OCI-LY7 (cell line): Measurements from ENCODE around the gene F8. TPM values are rescaled to one million over a fixed set of nuclear protein-coding genes. Genes with fewer than 3 reads are reported as not detected.

Source experiments
- BruUV-seq: library from RNA; stranded (reverse); fragments of 400-500 nt; replicated peaks from 2 replicates; lab custom pipeline; 2021; lab: Mats Ljungman, UMichigan
- CTCF ChIA-PET: fragments of 300-600 bp; sonication (Branson Sonifier 250); formaldehyde crosslinking; loops from one replicate; lab custom pipeline; 2022; ENCODE audit warnings: antibody characterized with exemption; ENCODE audit not compliant: unreplicated experiment; lab: Charles Lee
- POLR2A ChIA-PET: fragments of 300-600 bp; sonication (Branson Sonifier 250); formaldehyde crosslinking; loops from one replicate; lab custom pipeline; 2022; ENCODE audit warnings: antibody characterized with exemption; lab: Charles Lee
- DNase-seq: peaks from one replicate; pipeline ENCODE4 v3.0.0-alpha.2; 2015; ENCODE audit warnings: low spot score
- H2AFZ ChIP-seq: fragments of 200-600 bp; sonication (generic), shearing (Covaris generic); 2 replicates; pipeline ENCODE4 v1.6.1; 2014; ENCODE audit warnings: mild to moderate bottlenecking, antibody characterized with exemption, low read length, moderate library complexity
- H3K27ac ChIP-seq: fragments of 200-600 bp; sonication (generic); 2 replicates; pipeline ENCODE4 v1.5.1; 2014; ENCODE audit warnings: mixed run types, low read depth, mild to moderate bottlenecking, moderate library complexity, low read length, inconsistent platforms; ENCODE audit not compliant: poor library complexity, severe bottlenecking
- H3K36me3 ChIP-seq: fragments of 200-600 bp; sonication (generic); 2 replicates; pipeline ENCODE4 v1.6.1; 2014; ENCODE audit warnings: mild to moderate bottlenecking, antibody characterized with exemption, low read length, moderate library complexity, mixed read lengths; ENCODE audit not compliant: insufficient read depth
- H3K4me1 ChIP-seq: fragments of 200-600 bp; sonication (generic); 2 replicates; pipeline ENCODE4 v1.5.1; 2014; ENCODE audit warnings: mild to moderate bottlenecking, low read length; ENCODE audit not compliant: insufficient read depth, poor library complexity, severe bottlenecking
- H3K4me2 ChIP-seq: fragments of 200-600 bp; sonication (generic); 2 replicates; pipeline ENCODE4 v1.6.1; 2014; ENCODE audit warnings: mild to moderate bottlenecking, low read length
- H3K4me3 ChIP-seq: fragments of 200-600 bp; sonication (generic); 2 replicates; pipeline ENCODE4 v1.5.1; 2014; ENCODE audit warnings: mild to moderate bottlenecking, low read depth, low read length; ENCODE audit not compliant: poor library complexity, severe bottlenecking
- H3K79me2 ChIP-seq: fragments of 200-600 bp; sonication (generic); 2 replicates; pipeline ENCODE4 v1.6.1; 2016; ENCODE audit warnings: low read depth, mild to moderate bottlenecking, low read length, moderate library complexity, mixed read lengths; ENCODE audit not compliant: insufficient read depth
- H3K9me2 ChIP-seq: fragments of 200-600 bp; sonication (generic); 2 replicates; pipeline ENCODE4 v1.6.1; 2016; ENCODE audit warnings: mild to moderate bottlenecking, low read length, mixed read lengths; ENCODE audit not compliant: insufficient read depth
- H3K9me3 ChIP-seq: fragments of 200-600 bp; sonication (generic); 2 replicates; pipeline ENCODE4 v1.6.1; 2014; ENCODE audit warnings: mild to moderate bottlenecking, mixed run types, low read length, mixed read lengths
- H4K20me1 ChIP-seq: fragments of 200-600 bp; sonication (generic); 2 replicates; pipeline ENCODE4 v1.6.1; 2014; ENCODE audit warnings: mild to moderate bottlenecking, antibody characterized with exemption, low read length, moderate library complexity, mixed read lengths; ENCODE audit not compliant: insufficient read depth
- CTCF ChIP-seq: fragments of 200-600 bp; sonication (generic); conservative IDR thresholded peaks from 2 replicates; pipeline ENCODE4 v1.5.1; 2014; ENCODE audit warnings: mild to moderate bottlenecking, antibody characterized with exemption, low read length, moderate library complexity, mixed read lengths
- EZH2phosphoT487 ChIP-seq: fragments of 200-600 bp; sonication (generic); IDR thresholded peaks from 2 replicates; pipeline ENCODE4 v1.6.1; 2018; ENCODE audit warnings: low read depth, borderline replicate concordance, mild to moderate bottlenecking, mixed run types, antibody characterized with exemption, low read length, moderate library complexity, mixed read lengths
- intact Hi-C: fragments of 100-400 bp; cut with micrococcal nuclease; formaldehyde crosslinking; loops from one replicate; pipeline ENCODE4 v1.10.0; 2022; ENCODE audit not compliant: unreplicated experiment
- total RNA-seq, 2 experiments: library from RNA; depleted of rRNA in 1 of 2; stranded (reverse); fragments of >200 nt in 1 of 2; shearing (Covaris generic) in 1 of 2; gene quantifications; 2 replicates each; pipeline ENCODE4 v1.2.3, GENCODE V29; 2014 to 2022

Gene F8
- total RNA-seq, 2 experiments from 2014 or later = 0.47 to 1.7 TPM

GRCh38 chrX:154833746-154834274, 188.7 kb downstream of the F8 start:
- intact Hi-C loops = no loop called here
- TF ChIP-seq EZH2phosphoT487 (no peak), CTCF (no peak)
- H3K9me3 ChIP-seq = no peaks in the 10 kb centered on the region
- no peak overlapping the region for H3K4me3 ChIP-seq
- CTCF ChIA-PET = no interaction called here
- no peaks in the 10 kb centered on the region for H4K20me1 ChIP-seq
- POLR2A ChIA-PET = no interaction called here
- H3K27ac ChIP-seq = no peak overlapping the region
- H3K4me2 ChIP-seq = no peak overlapping the region
- H3K4me1 ChIP-seq = no peaks in the 10 kb centered on the region
- BruUV-seq = no TSS peak
- H3K79me2 ChIP-seq = no peaks in the 10 kb centered on the region
- H3K9me2 ChIP-seq = no peaks in the 10 kb centered on the region
- DNase-seq = no peak
- H2AFZ ChIP-seq = no peak overlapping the region
- H3K36me3 ChIP-seq = no peaks in the 10 kb centered on the region

DNA sequence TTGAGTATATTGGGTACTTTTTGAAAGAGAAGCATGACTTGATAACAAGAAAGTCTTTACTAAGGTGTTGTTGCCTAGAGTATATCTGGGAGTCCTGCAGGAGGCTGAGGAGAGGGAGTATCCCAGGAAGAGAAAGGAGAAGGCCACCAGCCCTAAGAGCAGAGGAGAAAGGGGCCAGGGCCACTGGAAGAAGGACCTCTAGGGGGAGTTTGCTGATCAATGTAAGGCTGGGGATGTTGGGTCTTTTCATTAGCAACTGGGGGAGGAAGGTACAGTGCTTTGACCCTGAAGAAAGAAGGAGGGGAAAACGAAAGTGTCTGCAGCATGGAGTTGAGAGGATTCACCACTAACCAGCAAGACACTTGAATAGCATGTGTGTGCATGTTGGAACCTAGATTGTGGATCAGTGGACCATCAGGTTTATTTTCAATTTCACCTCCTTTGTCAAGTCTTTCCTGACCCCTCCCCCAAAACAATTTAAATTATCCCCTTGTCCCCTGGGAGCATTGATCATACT, 192.5 kb downstream of the F8 start:
- intact Hi-C loops = no loop called here

More for the DNA sequence above, 192.5 kb downstream of the F8 start:
- Histone ChIP-seq H3K79me2 (no peaks in the 10 kb centered on the region), H3K4me2 (no peak overlapping the region), H3K9me3 (no peaks in the 10 kb centered on the region), H3K4me1 (peaks cover 11% of the 10 kb centered on the region), H2AFZ (no peak overlapping the region), H3K27ac (no peak overlapping the region), H3K4me3 (no peak overlapping the region), H3K36me3 (no peaks in the 10 kb centered on the region), H4K20me1 (no peaks in the 10 kb centered on the region), H3K9me2 (no peaks in the 10 kb centered on the region)
- ChIA-PET CTCF (no interaction called here), POLR2A (no interaction called here)
- BruUV-seq = no TSS peak
- no peak for DNase-seq
- TF ChIP-seq EZH2phosphoT487 (no peak), CTCF (no peak)
